GM23338 (cell line): ENCODE measurements around the gene NDUFB4. TPM values are rescaled to one million over a fixed set of nuclear protein-coding genes. Genes with fewer than 3 reads are reported as not detected.

ENCODE experiments used
- ATAC-seq: fragments of 200-7000 bp; cut with Tn5 transposase; 3 replicates; pipeline ENCODE4 v1.9.1; 2020
- DNase-seq: peaks from one replicate; pipeline ENCODE4 v3.0.0-alpha.2; 2015; ENCODE audit warnings: low spot score
- H2AFZ ChIP-seq: fragments of 200-600 bp; sonication (generic); 2 replicates; pipeline ENCODE4 v1.8.0; 2016; ENCODE audit warnings: antibody characterized with exemption, mild to moderate bottlenecking, moderate library complexity
- H3F3A ChIP-seq: fragments of 200-600 bp; sonication (generic); replicated peaks from 2 replicates; pipeline ENCODE4 v1.8.0; 2017; ENCODE audit warnings: antibody characterized with exemption, mixed run types, low read depth
- H3K27ac ChIP-seq: fragments of 200-600 bp; sonication (generic); 2 replicates; pipeline ENCODE4 v1.6.1; 2016; ENCODE audit warnings: low read depth
- H3K27me3 ChIP-seq: fragments of 200-600 bp; sonication (generic); 2 replicates; pipeline ENCODE4 v1.8.0; 2016; ENCODE audit warnings: mild to moderate bottlenecking, mixed run types, moderate library complexity; ENCODE audit not compliant: insufficient read depth
- H3K36me3 ChIP-seq: fragments of 200-600 bp; sonication (generic); 2 replicates; pipeline ENCODE4 v1.8.0; 2016; ENCODE audit warnings: mild to moderate bottlenecking; ENCODE audit not compliant: insufficient read depth
- H3K4me1 ChIP-seq: fragments of 200-600 bp; sonication (generic); 2 replicates; pipeline ENCODE4 v1.8.0; 2016; ENCODE audit warnings: mild to moderate bottlenecking, moderate library complexity; ENCODE audit not compliant: insufficient read depth
- H3K4me2 ChIP-seq: fragments of 200-600 bp; sonication (generic); 2 replicates; pipeline ENCODE4 v1.7.1; 2017; ENCODE audit warnings: mixed run types
- H3K4me3 ChIP-seq: fragments of 200-600 bp; sonication (generic); 2 replicates; pipeline ENCODE4 v1.6.1; 2016; ENCODE audit warnings: mixed run types
- H3K79me2 ChIP-seq: fragments of 200-600 bp; sonication (generic); replicated peaks from 2 replicates; pipeline ENCODE4 v1.8.0; 2017; ENCODE audit warnings: mild to moderate bottlenecking; ENCODE audit not compliant: insufficient read depth
- H3K9me2 ChIP-seq: fragments of 200-600 bp; sonication (generic); 2 replicates; pipeline ENCODE4 v1.8.0; 2017; ENCODE audit not compliant: insufficient read depth
- H4K20me1 ChIP-seq: fragments of 200-600 bp; sonication (generic); replicated peaks from 2 replicates; pipeline ENCODE4 v1.8.0; 2017; ENCODE audit warnings: mild to moderate bottlenecking; ENCODE audit not compliant: insufficient read depth
- H3K27ac Mint-ChIP-seq: 2 replicates; pipeline ENCODE4 v1.8.0; 2020; ENCODE audit warnings: inconsistent platforms, mild to moderate bottlenecking, moderate library complexity, mixed read lengths
- H3K27me3 Mint-ChIP-seq: 3 replicates; pipeline ENCODE4 v1.8.0; 2022; ENCODE audit warnings: low read depth, mild to moderate bottlenecking, moderate library complexity, mixed read lengths, inconsistent platforms; ENCODE audit not compliant: insufficient read depth, poor library complexity
- H3K36me3 Mint-ChIP-seq: 3 replicates; pipeline ENCODE4 v1.8.0; 2021; ENCODE audit warnings: low read depth, mild to moderate bottlenecking, inconsistent platforms, moderate library complexity, mixed read lengths
- H3K4me1 Mint-ChIP-seq: 3 replicates; pipeline ENCODE4 v1.8.0; 2020; ENCODE audit warnings: mild to moderate bottlenecking, inconsistent platforms, mixed read lengths
- H3K4me3 Mint-ChIP-seq: 3 replicates; pipeline ENCODE4 v1.8.0; 2021; ENCODE audit warnings: moderate library complexity, mild to moderate bottlenecking, inconsistent platforms, mixed read lengths
- H3K9me3 Mint-ChIP-seq: 3 replicates; pipeline ENCODE4 v1.8.0; 2020; ENCODE audit warnings: moderate library complexity, mild to moderate bottlenecking, inconsistent platforms, mixed read lengths
- CREB1 ChIP-seq: fragments of 250-450 bp; sonication (Bioruptor Pico); IDR thresholded peaks from 2 replicates; pipeline ENCODE4 v1.5.0; 2020; ENCODE audit warnings: low read depth, mild to moderate bottlenecking, moderate library complexity
- CTCF ChIP-seq, 2 experiments: fragments of 200-600 bp in 1 of 2; sonication (generic) in 1 of 2; conservative IDR thresholded peaks; 2 replicates each; pipeline versions ENCODE4 v1.5.1 to v1.6.1; 2016 to 2017; ENCODE audit warnings: antibody characterized with exemption in 2 of 2, low read depth in 2 of 2, mild to moderate bottlenecking in 2 of 2, moderate library complexity in 1 of 2
- EZH2 ChIP-seq: fragments of 200-600 bp; sonication (generic); IDR thresholded peaks from one replicate; pipeline ENCODE4 v1.8.0; 2017; ENCODE audit warnings: antibody characterized with exemption, mild to moderate bottlenecking, low read depth; ENCODE audit not compliant: unreplicated experiment
- JUNB ChIP-seq: IDR thresholded peaks from one replicate; pipeline ENCODE4 v1.6.1; 2016; ENCODE audit warnings: antibody characterized with exemption; ENCODE audit not compliant: unreplicated experiment
- NANOG ChIP-seq: IDR thresholded peaks from 2 replicates; pipeline ENCODE4 v1.6.1; 2016; ENCODE audit warnings: antibody characterized with exemption, borderline replicate concordance
- POLR2AphosphoS5 ChIP-seq: IDR thresholded peaks from 2 replicates; pipeline ENCODE4 v1.6.1; 2016; ENCODE audit warnings: antibody characterized with exemption, low read depth
- REST ChIP-seq: IDR thresholded peaks from one replicate; pipeline ENCODE4 v1.6.1; 2018; ENCODE audit warnings: antibody characterized with exemption; ENCODE audit not compliant: unreplicated experiment
- STAT1 ChIP-seq: IDR thresholded peaks from one replicate; pipeline ENCODE4 v1.6.1; 2016; ENCODE audit warnings: antibody characterized with exemption; ENCODE audit not compliant: unreplicated experiment
- ZNF114 ChIP-seq: fragments of 250-450 bp; sonication (Bioruptor Pico); IDR thresholded peaks from 2 replicates; pipeline ENCODE4 v1.5.0; 2020; ENCODE audit warnings: mild to moderate bottlenecking, moderate library complexity
- ZNF331 ChIP-seq: fragments of 250-450 bp; sonication (Bioruptor Pico); IDR thresholded peaks from 2 replicates; pipeline ENCODE4 v1.5.0; 2020; ENCODE audit warnings: low read depth, mild to moderate bottlenecking, moderate library complexity
- ZNF462 ChIP-seq: fragments of 250-450 bp; sonication (Bioruptor Pico); IDR thresholded peaks from 2 replicates; pipeline ENCODE4 v1.5.0; 2020; ENCODE audit warnings: mild to moderate bottlenecking, moderate library complexity
- polyA plus RNA-seq: library from polyadenylated mRNA; unstranded; fragments of >200 nt; fragmentation: Nextera tagmentation; extraction: Ambion mirVana; gene quantifications from 2 replicates; pipeline ENCODE4 v1.2.1, GENCODE V29; 2016
- total RNA-seq: library from RNA; depleted of rRNA; stranded (reverse); fragments of >200 nt; shearing (Covaris generic); gene quantifications from 2 replicates; pipeline ENCODE4 v1.2.3, GENCODE V29; 2014

NDUFB4 gene
- total and polyA plus RNA-seq, 2 experiments from 2014 or later: 199 to 716 TPM

- TF ChIP-seq CTCF (conservative IDR thresholded peaks at IDR 0.05; ENCODE audit: low read depth in 2 of 2) (no peak), EZH2 (no peak), JUNB (no peak), ZNF331 (CRISPR knock-in tag) (no peak)
Observed at GRCh38 chr3:120601554-120601953, 5.4 kb downstream of the NDUFB4 start (continued).

- Mint-ChIP-seq H3K36me3 (peaks cover 23% of the 10 kb centered on the region), H3K27me3 (no peaks in the 10 kb centered on the region), H3K27ac (no peak overlapping the region), H3K4me3 (no peak overlapping the region), H3K4me1 (peaks cover 2% of the 10 kb centered on the region; the same call in 2 of the 3 replicates), H3K9me3 (no peaks in the 10 kb centered on the region)
- no peaks in the 10 kb centered on the region for H3K27me3 ChIP-seq
- peaks cover 22% of the 10 kb centered on the region for H3K36me3 ChIP-seq
- H3K9me2 ChIP-seq: no peaks in the 10 kb centered on the region
- no peaks in the 10 kb centered on the region; the same call in 1 of the 2 replicates for H4K20me1 ChIP-seq
- peaks cover 17% of the 10 kb centered on the region for H3K79me2 ChIP-seq
- peak overlapping the region; percentile 64; the same call in 1 of the 2 replicates for H3K27ac ChIP-seq
- peaks cover 5% of the 10 kb centered on the region for H3F3A ChIP-seq
- ATAC-seq: no peak
- H2AFZ ChIP-seq: no peak overlapping the region
- no peak for DNase-seq
- no peak overlapping the region for H3K4me3 ChIP-seq
- H3K4me2 ChIP-seq: no peak overlapping the region
- H3K4me1 ChIP-seq: peaks cover under 1% of the 10 kb centered on the region; the same call in 1 of the 2 replicates
- no peak for TF ChIP-seq ZNF331 (CRISPR knock-in tag)
- TF ChIP-seq POLR2AphosphoS5: no peak
- no peak for TF ChIP-seq ZNF462 (CRISPR knock-in tag)
- TF ChIP-seq REST: no peak
- no peak for TF ChIP-seq CREB1 (CRISPR knock-in tag)
- no peak for TF ChIP-seq ZNF114 (CRISPR knock-in tag)
- TF ChIP-seq NANOG: no peak
- no peak for TF ChIP-seq EZH2
- no peak for TF ChIP-seq STAT1
- no peak for TF ChIP-seq CTCF (conservative IDR thresholded peaks at IDR 0.05; ENCODE audit: low read depth in 2 of 2)
Observed at GRCh38 chr3:120602682-120603081, 6.5 kb downstream of the NDUFB4 start.
